Suprapubic skin (tissue), 4 donors: ENCODE data around the gene ARHGAP44. TPM values are rescaled to one million over a fixed set of nuclear protein-coding genes. Genes with fewer than 3 reads are reported as not detected.

Experiments
- DNase-seq, 2 donors: peaks; one replicate each; pipeline ENCODE4 v3.0.0-alpha.2; 2019; ENCODE audit warnings: low spot score in 2 of 2
- H3K27ac ChIP-seq: fragments of 200-600 bp; sonication (generic); one replicate; pipeline ENCODE4 v1.5.1; 2019
- H3K27me3 ChIP-seq: fragments of 200-600 bp; sonication (generic); one replicate; pipeline ENCODE4 v1.5.1; 2019
- H3K36me3 ChIP-seq: fragments of 200-600 bp; sonication (generic); one replicate; pipeline ENCODE4 v1.5.1; 2019
- H3K4me1 ChIP-seq: fragments of 200-600 bp; sonication (generic); one replicate; pipeline ENCODE4 v1.5.1; 2019
- H3K4me3 ChIP-seq: fragments of 200-600 bp; sonication (generic); one replicate; pipeline ENCODE4 v1.5.1; 2019; ENCODE audit warnings: mild to moderate bottlenecking
- H3K9me3 ChIP-seq: fragments of 200-600 bp; sonication (generic); one replicate; pipeline ENCODE4 v1.5.1; 2019
- CTCF ChIP-seq, 2 donors: fragments of 200-600 bp in 1 of 2; fragments of 450-650 bp in 1 of 2; sonication (generic) in 1 of 2; IDR thresholded peaks; one replicate each; pipeline ENCODE4 v1.5.1; 2016 to 2019; ENCODE audit warnings: antibody characterized with exemption in 2 of 2, mild to moderate bottlenecking in 1 of 2, moderate library complexity in 1 of 2
- EP300 ChIP-seq: sonication (generic); formaldehyde crosslinking; IDR thresholded peaks from one replicate; pipeline ENCODE4 v1.6.1; 2017; ENCODE audit warnings: antibody characterized with exemption
- POLR2A ChIP-seq, 2 donors: fragments of 450-650 bp; IDR thresholded peaks; one replicate each; pipeline ENCODE4 v1.6.1; 2017; ENCODE audit warnings: antibody characterized with exemption in 2 of 2, mild to moderate bottlenecking in 2 of 2, moderate library complexity in 2 of 2
- POLR2AphosphoS5 ChIP-seq, 3 donors: sonication (generic); formaldehyde crosslinking; IDR thresholded peaks; one replicate each; pipeline ENCODE4 v1.6.1; 2017; ENCODE audit warnings: antibody characterized with exemption in 3 of 3
- WGBS: methylation state at CpG from one replicate; pipeline ENCODE4 v1.1.5; 2018; 5-methylcytosine and 5-hydroxymethylcytosine counted together
- total RNA-seq, 4 donors: library from RNA; depleted of rRNA; stranded (reverse); fragments of >200 nt; gene quantifications; one replicate each; pipeline ENCODE4 v1.1.0, GENCODE V29; 2016

ARHGAP44 gene
- total RNA-seq, 4 donors from 2014 or later: 3.5 to 7.1 (median 5.3) TPM

DNA sequence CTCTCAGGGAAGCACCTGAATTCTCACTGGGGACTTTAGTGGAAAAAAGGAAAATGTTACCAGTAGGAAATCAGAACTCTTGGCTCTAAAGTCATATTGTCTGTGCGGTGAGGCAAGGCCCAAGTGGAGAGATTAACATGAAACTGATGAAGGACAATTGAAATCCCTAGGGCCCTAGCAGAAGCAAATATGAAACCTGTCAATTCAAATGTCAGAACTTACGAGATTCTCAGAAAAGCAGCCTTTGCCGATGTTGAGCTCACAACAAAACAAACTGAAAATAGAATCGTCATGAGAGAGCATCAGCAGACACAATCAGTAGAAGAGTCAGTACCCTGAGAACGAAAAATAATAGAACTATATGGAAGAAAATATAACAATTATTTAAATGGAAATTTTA is 119.7 kb downstream of the ARHGAP44 start:
- Histone ChIP-seq H3K9me3 (no peaks in the 10 kb centered on the region), H3K4me3 (no peak overlapping the region), H3K27ac (no peak overlapping the region), H3K36me3 (no peaks in the 10 kb centered on the region), H3K27me3 (no peaks in the 10 kb centered on the region), H3K4me1 (no peaks in the 10 kb centered on the region)
- DNase-seq: no peak
- WGBS: 95% methylated on average over 5 of the region's 5 CpGs
- TF ChIP-seq POLR2A (IDR thresholded peaks at IDR 0.05) (no peak), CTCF (IDR thresholded peaks at IDR 0.05) (no peak), EP300 (no peak), POLR2AphosphoS5 (IDR thresholded peaks at IDR 0.05) (no peak)

DNA sequence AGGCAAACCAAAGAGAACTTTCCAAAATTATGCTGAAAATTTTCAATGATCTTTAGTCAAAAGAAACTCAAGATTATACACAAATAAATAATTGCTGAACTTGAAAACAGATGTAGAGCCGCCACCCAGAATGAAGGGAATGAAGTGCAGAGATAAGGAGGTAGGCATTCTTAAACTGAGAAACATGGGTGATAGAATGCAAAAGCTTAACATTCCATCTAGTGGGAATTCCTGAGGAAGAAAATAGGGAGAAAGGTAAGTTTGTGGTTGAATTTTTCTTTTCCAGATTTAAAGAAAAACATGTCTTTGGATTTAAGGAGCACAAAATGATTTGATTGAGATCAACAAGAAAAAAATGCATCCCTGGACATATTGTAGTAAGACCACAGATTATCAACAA is 120.2 kb downstream of the ARHGAP44 start:
- TF ChIP-seq EP300 (no peak), POLR2AphosphoS5 (IDR thresholded peaks at IDR 0.05) (no peak), POLR2A (IDR thresholded peaks at IDR 0.05) (no peak), CTCF (IDR thresholded peaks at IDR 0.05) (no peak)
- no peak for DNase-seq
- H3K9me3 ChIP-seq: no peaks in the 10 kb centered on the region
- H3K27me3 ChIP-seq: no peaks in the 10 kb centered on the region
- WGBS: 95% methylated on average over 1 of the region's 1 CpG
- no peak overlapping the region for H3K27ac ChIP-seq
- no peaks in the 10 kb centered on the region for H3K36me3 ChIP-seq
- H3K4me1 ChIP-seq: no peaks in the 10 kb centered on the region
- no peak overlapping the region for H3K4me3 ChIP-seq

- WGBS: 62% methylated on average over 4 of the region's 4 CpGs
- no peak for TF ChIP-seq POLR2AphosphoS5 (IDR thresholded peaks at IDR 0.05)
- TF ChIP-seq EP300: no peak
Measured at GRCh38 chr17:12911239-12911638, 121.9 kb downstream of the ARHGAP44 start.

DNA sequence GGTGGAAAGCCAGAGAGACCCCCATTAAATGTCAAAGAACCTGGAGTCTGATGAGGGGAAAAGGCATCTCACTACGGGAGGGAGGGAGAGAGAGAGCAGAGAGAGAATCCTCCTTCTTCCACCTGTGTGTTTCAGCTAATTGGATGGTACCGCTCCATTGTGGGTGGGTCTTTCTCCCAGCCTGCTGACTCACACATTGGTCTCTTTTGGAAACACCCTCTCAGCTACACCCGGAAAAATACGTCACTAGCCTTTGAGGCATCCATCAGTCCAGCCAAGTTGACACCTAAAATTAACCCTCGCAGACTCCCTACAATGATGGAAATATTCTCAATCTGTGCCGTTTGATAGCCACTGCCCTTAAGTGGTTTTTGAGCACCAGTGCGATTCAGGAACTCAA is 128.1 kb downstream of the ARHGAP44 start:
- Histone ChIP-seq H3K9me3 (no peaks in the 10 kb centered on the region), H3K36me3 (no peaks in the 10 kb centered on the region), H3K27ac (no peak overlapping the region), H3K4me1 (no peaks in the 10 kb centered on the region), H3K4me3 (no peak overlapping the region), H3K27me3 (no peaks in the 10 kb centered on the region)
- TF ChIP-seq POLR2AphosphoS5 (IDR thresholded peaks at IDR 0.05) (no peak), CTCF (IDR thresholded peaks at IDR 0.05) (no peak), EP300 (no peak), POLR2A (IDR thresholded peaks at IDR 0.05) (no peak)
- no peak for DNase-seq
- WGBS: 71% methylated on average over 7 of the region's 7 CpGs

More at GRCh38 chr17:12911239-12911638, 121.9 kb downstream of the ARHGAP44 start:
- no peaks in the 10 kb centered on the region for H3K27me3 ChIP-seq
- H3K4me3 ChIP-seq: no peak overlapping the region
- H3K4me1 ChIP-seq: no peaks in the 10 kb centered on the region
- no peaks in the 10 kb centered on the region for H3K36me3 ChIP-seq
- no peak overlapping the region for H3K27ac ChIP-seq
- no peak for DNase-seq
- H3K9me3 ChIP-seq: no peaks in the 10 kb centered on the region

DNA sequence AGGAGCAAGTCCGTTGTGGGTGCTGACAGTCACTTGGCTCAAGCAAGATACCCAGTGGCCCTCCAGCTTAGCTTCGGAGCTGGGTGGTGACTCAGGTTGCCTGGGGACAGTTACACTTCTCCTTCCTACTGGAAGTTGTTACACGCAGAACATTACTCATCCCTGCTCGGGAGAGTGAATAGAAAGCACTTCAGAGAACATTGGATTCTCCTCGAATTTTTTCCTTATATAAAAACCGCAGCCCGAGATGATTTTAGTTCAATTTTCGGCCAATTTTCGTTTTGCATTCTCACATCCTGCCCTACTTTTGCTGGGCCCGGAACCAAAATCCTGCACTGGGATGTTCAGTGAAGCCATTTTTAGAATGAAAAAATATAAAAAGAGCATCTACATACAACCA is 128.8 kb downstream of the ARHGAP44 start:
- H3K4me1 ChIP-seq: no peaks in the 10 kb centered on the region
- TF ChIP-seq POLR2AphosphoS5 (IDR thresholded peaks at IDR 0.05) (no peak), EP300 (no peak), POLR2A (IDR thresholded peaks at IDR 0.05) (no peak), CTCF (IDR thresholded peaks at IDR 0.05) (no peak)
- H3K27me3 ChIP-seq: no peaks in the 10 kb centered on the region
- H3K9me3 ChIP-seq: no peaks in the 10 kb centered on the region
- 83% methylated on average over 9 of the region's 10 CpGs for WGBS
- no peaks in the 10 kb centered on the region for H3K36me3 ChIP-seq
- DNase-seq: no peak
- no peak overlapping the region for H3K4me3 ChIP-seq
- H3K27ac ChIP-seq: no peak overlapping the region

GRCh38 chr17:12922120-12922519 is 132.8 kb downstream of the ARHGAP44 start:
- WGBS: 92% methylated on average over 4 of the region's 4 CpGs
- H3K9me3 ChIP-seq: no peaks in the 10 kb centered on the region
- TF ChIP-seq CTCF (IDR thresholded peaks at IDR 0.05): no peak
- no peak for TF ChIP-seq POLR2A (IDR thresholded peaks at IDR 0.05)
- TF ChIP-seq POLR2AphosphoS5 (IDR thresholded peaks at IDR 0.05): no peak
- no peak for TF ChIP-seq EP300
- H3K27me3 ChIP-seq: no peaks in the 10 kb centered on the region
- H3K27ac ChIP-seq: no peak overlapping the region
- H3K36me3 ChIP-seq: no peaks in the 10 kb centered on the region
- no peaks in the 10 kb centered on the region for H3K4me1 ChIP-seq
- H3K4me3 ChIP-seq: no peak overlapping the region
- no peak for DNase-seq
